Stimulated activated CD4-positive, alpha-beta T cell treated with anti-CD3 and anti-CD28 coated beads, Interleukin-2, amount 100 ng/mL, for 24 hours (primary cell): ENCODE measurements around the gene CNTNAP2.

Experiments used
- DNase-seq, 2 donors: peaks; one replicate each; pipeline ENCODE4 v3.0.0-alpha.2; 2020

Gene CNTNAP2

GRCh38 chr7:147909431-147910148 lies 1793.0 kb downstream of the CNTNAP2 start:
- DNase-seq = no peak

GRCh38 chr7:147911201-147911601 lies 1794.6 kb downstream of the CNTNAP2 start:
- DNase-seq = no peak

GRCh38 chr7:147912291-147912690 lies 1795.7 kb downstream of the CNTNAP2 start:
- DNase-seq = no peak

- no peak for DNase-seq
Measured at GRCh38 chr7:147912946-147913638, 1796.5 kb downstream of the CNTNAP2 start.

GRCh38 chr7:147915781-147916180 lies 1799.2 kb downstream of the CNTNAP2 start:
- no peak for DNase-seq

- DNase-seq = no peak
Measured at GRCh38 chr7:147916573-147916972, 1800.0 kb downstream of the CNTNAP2 start.

- DNase-seq = no peak
Measured at GRCh38 chr7:147923841-147924240, 1807.2 kb downstream of the CNTNAP2 start.

- no peak for DNase-seq
Measured at GRCh38 chr7:147937428-147937827, 1820.8 kb downstream of the CNTNAP2 start.

- DNase-seq = no peak
Measured at GRCh38 chr7:147941381-147941780, 1824.8 kb downstream of the CNTNAP2 start.

- no peak for DNase-seq
Measured at GRCh38 chr7:147944321-147944720, 1827.7 kb downstream of the CNTNAP2 start.

GRCh38 chr7:147952918-147953317 lies 1836.3 kb downstream of the CNTNAP2 start:
- DNase-seq = no peak

- no peak for DNase-seq
Measured at GRCh38 chr7:147968046-147968610, 1851.5 kb downstream of the CNTNAP2 start.

GRCh38 chr7:147971606-147972110 lies 1855.1 kb downstream of the CNTNAP2 start:
- DNase-seq = no peak

GRCh38 chr7:147978201-147978600 lies 1861.6 kb downstream of the CNTNAP2 start:
- no peak for DNase-seq

- DNase-seq = no peak
Measured at GRCh38 chr7:147978651-147979050, 1862.0 kb downstream of the CNTNAP2 start.

- DNase-seq = no peak
Measured at GRCh38 chr7:147980826-147981813, 1864.5 kb downstream of the CNTNAP2 start.

GRCh38 chr7:147982307-147982706 lies 1865.7 kb downstream of the CNTNAP2 start:
- DNase-seq = no peak

GRCh38 chr7:147984265-147984664 lies 1867.7 kb downstream of the CNTNAP2 start:
- DNase-seq = no peak

GRCh38 chr7:147990079-147990478 lies 1873.5 kb downstream of the CNTNAP2 start:
- no peak for DNase-seq

GRCh38 chr7:147990942-147991341 lies 1874.3 kb downstream of the CNTNAP2 start:
- DNase-seq = no peak

- no peak for DNase-seq
Measured at GRCh38 chr7:147992698-147993097, 1876.1 kb downstream of the CNTNAP2 start.

GRCh38 chr7:147997636-147998035 lies 1881.0 kb downstream of the CNTNAP2 start:
- no peak for DNase-seq

- no peak for DNase-seq
Measured at GRCh38 chr7:147999962-148000361, 1883.4 kb downstream of the CNTNAP2 start.
